GM12801 (cell line): ENCODE data around the gene LMO7.

Experiments
- TF ChIP-seq, protein P1 (sequence below): IDR thresholded peaks from one replicate; pipeline ENCODE4 v1.5.1; 2011; ENCODE audit warnings: control low read depth; ENCODE audit not compliant: insufficient read length; ENCODE audit errors: extremely low read depth

The LMO7 gene

DNA sequence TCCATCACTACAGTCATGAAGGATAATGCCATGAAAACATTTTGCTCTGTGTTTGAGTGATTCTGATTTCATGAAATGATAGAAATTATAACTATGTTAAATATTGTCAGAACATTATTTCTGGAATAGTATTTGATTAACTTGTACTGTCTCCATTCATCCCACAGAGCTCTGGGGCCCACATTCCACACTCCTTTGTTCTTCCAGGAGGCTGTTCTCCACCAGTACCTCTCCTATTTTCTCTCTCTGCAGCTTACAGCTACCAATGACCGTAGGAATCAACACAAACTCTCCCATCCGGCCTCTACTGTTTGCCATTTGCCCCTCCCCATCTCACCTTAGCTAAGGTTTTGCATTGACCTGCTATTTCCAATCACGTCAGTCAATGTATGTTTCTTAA lies 240.9 kb downstream of the LMO7 start:
- TF ChIP-seq, protein P1, sequence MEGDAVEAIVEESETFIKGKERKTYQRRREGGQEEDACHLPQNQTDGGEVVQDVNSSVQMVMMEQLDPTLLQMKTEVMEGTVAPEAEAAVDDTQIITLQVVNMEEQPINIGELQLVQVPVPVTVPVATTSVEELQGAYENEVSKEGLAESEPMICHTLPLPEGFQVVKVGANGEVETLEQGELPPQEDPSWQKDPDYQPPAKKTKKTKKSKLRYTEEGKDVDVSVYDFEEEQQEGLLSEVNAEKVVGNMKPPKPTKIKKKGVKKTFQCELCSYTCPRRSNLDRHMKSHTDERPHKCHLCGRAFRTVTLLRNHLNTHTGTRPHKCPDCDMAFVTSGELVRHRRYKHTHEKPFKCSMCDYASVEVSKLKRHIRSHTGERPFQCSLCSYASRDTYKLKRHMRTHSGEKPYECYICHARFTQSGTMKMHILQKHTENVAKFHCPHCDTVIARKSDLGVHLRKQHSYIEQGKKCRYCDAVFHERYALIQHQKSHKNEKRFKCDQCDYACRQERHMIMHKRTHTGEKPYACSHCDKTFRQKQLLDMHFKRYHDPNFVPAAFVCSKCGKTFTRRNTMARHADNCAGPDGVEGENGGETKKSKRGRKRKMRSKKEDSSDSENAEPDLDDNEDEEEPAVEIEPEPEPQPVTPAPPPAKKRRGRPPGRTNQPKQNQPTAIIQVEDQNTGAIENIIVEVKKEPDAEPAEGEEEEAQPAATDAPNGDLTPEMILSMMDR = no peak

DNA sequence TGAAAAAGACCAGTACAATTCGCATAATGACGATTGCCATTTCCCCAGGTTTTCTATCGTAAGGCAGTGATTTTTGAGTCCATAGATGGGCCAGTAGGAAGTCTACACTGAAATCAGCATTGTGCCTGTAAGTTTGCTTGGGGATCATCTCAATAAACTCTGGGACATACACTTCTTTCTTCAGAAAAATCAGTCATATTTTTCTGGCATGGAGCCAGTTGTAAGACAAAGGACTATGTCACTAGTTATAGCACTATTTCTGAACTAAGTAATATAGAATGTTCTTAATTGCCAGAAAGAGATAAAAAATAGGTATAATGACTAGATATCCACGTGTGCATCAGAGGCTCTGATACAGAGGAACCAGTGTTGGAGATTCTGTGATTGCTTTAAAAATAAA lies 243.5 kb downstream of the LMO7 start:
- TF ChIP-seq, protein P1 = no peak

DNA sequence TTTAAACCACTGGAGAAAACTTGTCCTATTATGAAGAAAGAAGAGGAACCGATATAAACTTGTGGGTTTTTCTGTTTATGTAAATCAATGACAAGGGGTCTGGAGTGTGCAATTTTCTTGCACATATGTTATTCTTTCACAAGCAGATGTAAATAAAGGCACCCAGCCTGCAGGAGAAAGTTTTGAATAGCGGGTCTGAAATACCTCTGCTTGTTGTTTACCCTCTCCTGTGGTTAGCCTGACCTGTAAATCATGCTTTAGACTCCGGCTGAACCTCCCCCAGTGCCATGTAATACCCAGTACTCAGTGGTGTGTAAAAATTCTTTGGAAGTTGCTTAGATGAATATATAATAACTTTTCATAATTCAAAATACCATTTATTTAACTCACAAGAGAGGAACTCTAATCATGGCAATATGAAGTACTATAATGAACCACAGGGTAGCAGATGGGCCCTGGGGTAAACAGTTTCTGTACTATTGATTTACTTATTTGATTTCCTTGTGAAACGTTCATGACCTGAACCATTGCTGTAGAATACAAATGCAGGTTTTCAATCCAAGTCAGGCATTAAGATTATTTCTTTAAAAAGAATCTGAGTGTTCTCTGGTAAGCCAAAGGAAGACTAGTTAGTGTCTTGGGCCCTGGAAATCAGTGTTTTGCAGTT lies 245.1 kb downstream of the LMO7 start:
- TF ChIP-seq, protein P1 = no peak

DNA sequence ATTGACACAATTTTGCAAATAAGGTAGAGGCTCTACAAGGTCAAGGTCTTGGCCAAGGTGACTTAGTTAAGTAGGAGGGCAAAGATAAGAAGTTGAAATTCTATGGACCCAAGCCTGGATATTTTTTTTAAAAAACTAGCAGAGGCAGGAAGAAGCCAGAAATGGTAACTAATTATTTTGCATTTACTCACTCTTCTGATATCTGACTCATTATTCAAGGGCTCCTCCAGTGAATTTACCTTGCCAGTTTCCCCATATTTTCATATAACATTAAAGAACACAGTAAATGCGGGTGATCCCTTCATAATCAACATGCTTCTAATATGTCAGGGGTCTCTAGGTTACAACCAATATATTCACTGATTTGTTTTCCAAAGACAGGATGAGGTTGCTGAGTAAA lies 246.1 kb downstream of the LMO7 start:
- TF ChIP-seq, protein P1 = no peak

DNA sequence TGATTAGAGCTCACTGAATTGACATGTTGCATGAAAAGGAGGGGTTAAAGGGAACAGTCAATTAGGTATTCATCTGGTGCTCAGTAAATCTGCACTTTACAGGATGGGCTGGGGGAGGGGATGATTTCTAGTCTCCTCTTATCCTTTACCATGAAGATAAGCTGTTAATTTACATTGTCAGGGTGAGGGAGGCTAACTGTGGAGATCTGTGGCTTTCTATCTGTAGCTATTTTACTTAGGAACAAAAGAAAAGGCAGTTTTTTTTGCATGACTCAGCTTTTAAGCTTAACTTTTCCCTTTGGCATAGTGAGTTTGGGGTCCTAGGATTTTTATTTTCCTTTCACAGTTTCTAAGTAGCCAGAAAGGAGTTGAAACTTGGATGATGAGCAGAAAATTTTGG lies 253.3 kb downstream of the LMO7 start:
- TF ChIP-seq, protein P1 = no peak

DNA sequence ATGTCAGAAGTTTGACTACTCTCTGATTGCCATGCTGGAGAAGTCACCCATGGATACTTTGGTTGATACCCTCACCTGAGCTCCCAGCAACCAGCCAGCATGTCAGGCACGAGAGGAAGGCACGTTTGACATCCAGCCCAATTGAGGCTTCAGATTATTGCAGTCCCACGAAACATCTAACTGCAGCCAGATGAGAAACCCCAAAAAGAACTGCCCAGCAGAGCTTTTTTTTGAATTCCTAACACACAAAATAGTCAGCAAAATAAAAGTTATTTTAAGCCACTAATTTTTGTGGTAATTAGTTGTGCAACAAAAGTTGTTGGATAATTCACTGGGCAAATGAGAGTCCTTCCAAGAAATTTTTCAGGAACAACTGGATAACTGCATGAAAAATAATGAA lies 259.0 kb downstream of the LMO7 start:
- TF ChIP-seq, protein P1 = no peak

DNA sequence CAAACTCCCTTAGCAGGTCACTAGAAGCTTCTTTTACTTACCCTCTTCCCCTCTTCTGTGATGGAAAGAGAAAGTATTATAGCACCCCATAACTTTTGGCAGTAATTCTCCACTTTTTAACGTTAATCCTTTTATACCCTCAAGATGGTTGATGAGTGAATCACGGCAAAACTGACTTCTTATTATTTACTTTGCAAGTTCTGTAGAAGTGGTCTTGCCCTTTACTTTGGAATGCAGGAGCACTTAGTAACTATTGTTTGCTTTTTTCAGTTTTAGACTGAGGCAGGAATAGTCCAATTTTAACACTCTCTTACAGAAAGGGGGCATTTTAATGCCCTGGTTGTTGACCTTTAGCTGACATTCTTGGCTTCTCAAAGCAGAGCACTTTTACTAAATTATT lies 260.1 kb downstream of the LMO7 start:
- TF ChIP-seq, protein P1 = no peak
